ENCODE results near the gene SLC17A7.

Gene SLC17A7

GRCh38 chr19:49409441-49410029 lies 31.8 kb downstream of the SLC17A7 start:
- no peaks in the 10 kb centered on the region for H3K9me3 ChIP-seq (ENCODE audit: insufficient read depth, low read depth, low read length)
- H2BK12ac ChIP-seq (ENCODE audit: low read length) = no peak overlapping the region
- no peaks in the 10 kb centered on the region for H3K79me2 ChIP-seq (ENCODE audit: control insufficient read depth, insufficient read depth, low read length, poor library complexity)
- no peak overlapping the region for H4K91ac ChIP-seq (ENCODE audit: low read depth, low read length)
- no peak for DNase-seq
- H2AFZ ChIP-seq (ENCODE audit: insufficient read depth, low read length, poor library complexity) = no peak overlapping the region
- no peak overlapping the region for H3K4me3 ChIP-seq (ENCODE audit: low read depth, low read length)
- no peak overlapping the region for H3K4me2 ChIP-seq (ENCODE audit: low read length)
- H3K18ac ChIP-seq (ENCODE audit: low read length) = no peak overlapping the region
- H2BK120ac ChIP-seq (ENCODE audit: insufficient read depth, low read length, poor library complexity) = no peak overlapping the region
- no peak overlapping the region for H3K23ac ChIP-seq (ENCODE audit: low read length)
- H2BK5ac ChIP-seq (ENCODE audit: low read depth, low read length, poor library complexity) = no peak overlapping the region
- H3K4ac ChIP-seq (ENCODE audit: low read depth, low read length) = no peak overlapping the region
- H4K8ac ChIP-seq (ENCODE audit: low read depth, low read length) = no peak overlapping the region
- no peaks in the 10 kb centered on the region for H3K36me3 ChIP-seq (ENCODE audit: control insufficient read depth in 1 of 2, insufficient read depth in 2 of 2, low read length in 2 of 2)
- H2AK5ac ChIP-seq (ENCODE audit: low read length) = no peak overlapping the region
- no peaks in the 10 kb centered on the region for H3K79me1 ChIP-seq (ENCODE audit: low read length)
- no peak overlapping the region for H3K27ac ChIP-seq (ENCODE audit: low read depth, low read length)
- no peak overlapping the region for H3K9ac ChIP-seq (ENCODE audit: low read length)
- no CpG with 5 or more reads among the region's 5 CpGs for WGBS (ENCODE audit: extremely low coverage, insufficient coverage, insufficient read length)
- no peak overlapping the region for H3K14ac ChIP-seq (ENCODE audit: low read length)
- peaks cover 0 to 3% of the 10 kb centered on the region in 2 experiments for H3K4me1 ChIP-seq (ENCODE audit: control insufficient read depth in 1 of 2, insufficient read depth in 2 of 2, low read length in 2 of 2)
- no peaks in the 10 kb centered on the region for H3K27me3 ChIP-seq (ENCODE audit: insufficient read depth, low read length)
- no peak overlapping the region for H4K12ac ChIP-seq (ENCODE audit: low read depth, low read length)

DNA sequence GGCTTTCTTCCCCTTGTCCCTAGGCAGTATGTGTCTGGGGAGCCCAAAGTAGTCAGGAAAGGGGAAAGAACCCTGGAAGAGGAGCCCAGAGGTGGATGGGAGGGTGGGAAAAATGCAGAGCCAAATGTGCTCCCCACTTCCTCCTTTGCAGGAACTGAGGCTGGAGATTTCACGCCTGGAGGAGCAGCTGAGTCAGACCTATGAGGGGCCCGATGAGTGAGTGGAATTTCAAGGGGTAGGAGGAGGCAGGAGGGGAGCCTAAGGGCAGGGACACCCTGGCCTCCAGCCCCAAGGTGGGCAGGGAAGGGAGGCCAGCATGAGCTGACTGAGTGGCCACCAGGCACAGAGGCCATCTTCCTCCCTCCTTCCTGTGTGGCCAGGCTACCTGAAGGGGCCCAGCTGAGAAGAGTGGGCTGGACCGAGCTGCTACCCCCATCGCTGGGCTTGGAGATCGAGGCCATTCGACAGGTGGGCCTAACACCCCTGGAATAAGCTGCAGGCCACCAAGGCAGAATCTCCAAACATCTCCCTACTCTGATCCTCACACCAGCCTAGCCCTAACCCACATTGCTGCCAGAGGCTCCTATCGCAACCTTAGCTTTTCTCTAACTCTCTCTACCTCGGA lies 32.4 kb downstream of the SLC17A7 start:
- H2BK120ac ChIP-seq (ENCODE audit: insufficient read depth, low read length, poor library complexity) = no peak overlapping the region
- H4K8ac ChIP-seq (ENCODE audit: low read depth, low read length) = no peak overlapping the region
- H3K23ac ChIP-seq (ENCODE audit: low read length) = no peak overlapping the region
- H2AFZ ChIP-seq (ENCODE audit: insufficient read depth, low read length, poor library complexity) = no peak overlapping the region
- H3K27me3 ChIP-seq (ENCODE audit: insufficient read depth, low read length) = no peaks in the 10 kb centered on the region
- no peak overlapping the region for H2AK5ac ChIP-seq (ENCODE audit: low read length)
- peaks cover 0 to 6% of the 10 kb centered on the region in 2 experiments for H3K4me1 ChIP-seq (ENCODE audit: control insufficient read depth in 1 of 2, insufficient read depth in 2 of 2, low read length in 2 of 2)
- H3K79me2 ChIP-seq (ENCODE audit: control insufficient read depth, insufficient read depth, low read length, poor library complexity) = no peaks in the 10 kb centered on the region
- H3K9me3 ChIP-seq (ENCODE audit: insufficient read depth, low read depth, low read length) = peaks cover 2% of the 10 kb centered on the region
- H3K18ac ChIP-seq (ENCODE audit: low read length) = no peak overlapping the region
- no peak overlapping the region for H3K9ac ChIP-seq (ENCODE audit: low read length)
- WGBS (ENCODE audit: extremely low coverage, insufficient coverage, insufficient read length) = no CpG with 5 or more reads among the region's 8 CpGs
- no peak overlapping the region for H3K4me2 ChIP-seq (ENCODE audit: low read length)
- H2BK12ac ChIP-seq (ENCODE audit: low read length) = no peak overlapping the region
- H3K4ac ChIP-seq (ENCODE audit: low read depth, low read length) = no peak overlapping the region
- no peaks in the 10 kb centered on the region for H3K79me1 ChIP-seq (ENCODE audit: low read length)
- no peak overlapping the region for H4K91ac ChIP-seq (ENCODE audit: low read depth, low read length)
- no peak overlapping the region for H3K4me3 ChIP-seq (ENCODE audit: low read depth, low read length)
- no peak for DNase-seq
- no peak overlapping the region for H2BK5ac ChIP-seq (ENCODE audit: low read depth, low read length, poor library complexity)
- H3K27ac ChIP-seq (ENCODE audit: low read depth, low read length) = no peak overlapping the region
- H3K14ac ChIP-seq (ENCODE audit: low read length) = no peak overlapping the region
- no peaks in the 10 kb centered on the region for H3K36me3 ChIP-seq (ENCODE audit: control insufficient read depth in 1 of 2, insufficient read depth in 2 of 2, low read length in 2 of 2)
- no peak overlapping the region for H4K12ac ChIP-seq (ENCODE audit: low read depth, low read length)

DNA sequence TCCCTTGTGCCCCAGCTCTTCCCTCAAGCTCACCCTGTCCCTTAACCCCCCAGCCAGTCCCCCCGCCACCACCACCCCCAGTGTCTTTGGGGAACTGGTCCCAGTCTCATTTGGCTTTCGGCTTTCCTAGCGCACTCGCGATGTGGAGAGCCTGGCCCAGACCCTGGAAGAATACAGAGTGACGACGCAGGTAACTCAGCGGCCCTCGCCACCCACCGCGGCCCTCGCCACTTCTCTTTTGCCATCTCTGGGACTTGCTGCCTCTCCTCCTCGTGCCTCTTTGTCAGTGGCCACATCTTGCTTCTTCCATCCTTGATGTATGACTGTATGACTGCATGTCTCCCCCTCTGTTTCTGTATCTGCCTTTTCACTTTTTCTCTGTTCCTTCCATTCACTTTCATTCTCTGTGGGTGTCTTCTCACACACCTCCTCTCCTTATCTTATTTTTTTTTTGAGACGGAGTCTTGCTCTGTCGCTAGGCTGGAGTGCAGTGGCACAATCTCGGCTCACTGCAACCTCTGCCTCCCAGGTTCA lies 33.8 kb downstream of the SLC17A7 start:
- no peaks in the 10 kb centered on the region for H3K27me3 ChIP-seq (ENCODE audit: insufficient read depth, low read length)
- DNase-seq = no peak
- H2AK5ac ChIP-seq (ENCODE audit: low read length) = no peak overlapping the region
- H2BK5ac ChIP-seq (ENCODE audit: low read depth, low read length, poor library complexity) = no peak overlapping the region
- H3K14ac ChIP-seq (ENCODE audit: low read length) = no peak overlapping the region
- no peak overlapping the region for H3K18ac ChIP-seq (ENCODE audit: low read length)
- H3K79me1 ChIP-seq (ENCODE audit: low read length) = no peaks in the 10 kb centered on the region
- WGBS (ENCODE audit: extremely low coverage, insufficient coverage, insufficient read length) = no CpG with 5 or more reads among the region's 16 CpGs
- H4K8ac ChIP-seq (ENCODE audit: low read depth, low read length) = no peak overlapping the region
- no peak overlapping the region for H3K4ac ChIP-seq (ENCODE audit: low read depth, low read length)
- no peak overlapping the region for H3K27ac ChIP-seq (ENCODE audit: low read depth, low read length)
- H3K4me3 ChIP-seq (ENCODE audit: low read depth, low read length) = no peak overlapping the region
- H3K23ac ChIP-seq (ENCODE audit: low read length) = no peak overlapping the region
- H2AFZ ChIP-seq (ENCODE audit: insufficient read depth, low read length, poor library complexity) = no peak overlapping the region
- no peaks in the 10 kb centered on the region for H3K36me3 ChIP-seq (ENCODE audit: control insufficient read depth in 1 of 2, insufficient read depth in 2 of 2, low read length in 2 of 2)
- no peak overlapping the region for H3K9ac ChIP-seq (ENCODE audit: low read length)
- no peak overlapping the region for H4K12ac ChIP-seq (ENCODE audit: low read depth, low read length)
- H3K9me3 ChIP-seq (ENCODE audit: insufficient read depth, low read depth, low read length) = peaks cover 3% of the 10 kb centered on the region
- peaks cover 4 to 8% of the 10 kb centered on the region in 2 experiments for H3K4me1 ChIP-seq (ENCODE audit: control insufficient read depth in 1 of 2, insufficient read depth in 2 of 2, low read length in 2 of 2)
- no peak overlapping the region for H2BK120ac ChIP-seq (ENCODE audit: insufficient read depth, low read length, poor library complexity)
- H3K79me2 ChIP-seq (ENCODE audit: control insufficient read depth, insufficient read depth, low read length, poor library complexity) = no peaks in the 10 kb centered on the region
- H2BK12ac ChIP-seq (ENCODE audit: low read length) = no peak overlapping the region
- H4K91ac ChIP-seq (ENCODE audit: low read depth, low read length) = no peak overlapping the region
- H3K4me2 ChIP-seq (ENCODE audit: low read length) = no peak overlapping the region

GRCh38 chr19:49407079-49407478 lies 34.2 kb downstream of the SLC17A7 start:
- Histone ChIP-seq H3K18ac (ENCODE audit: low read length) (no peak overlapping the region), H4K91ac (ENCODE audit: low read depth, low read length) (no peak overlapping the region), H3K23ac (ENCODE audit: low read length) (no peak overlapping the region), H3K14ac (ENCODE audit: low read length) (no peak overlapping the region), H2BK120ac (ENCODE audit: insufficient read depth, low read length, poor library complexity) (no peak overlapping the region), H2AFZ (ENCODE audit: insufficient read depth, low read length, poor library complexity) (no peak overlapping the region), H2AK5ac (ENCODE audit: low read length) (no peak overlapping the region), H3K4me2 (ENCODE audit: low read length) (no peak overlapping the region), H3K79me2 (ENCODE audit: control insufficient read depth, insufficient read depth, low read length, poor library complexity) (no peaks in the 10 kb centered on the region), H3K27me3 (ENCODE audit: insufficient read depth, low read length) (no peaks in the 10 kb centered on the region), H3K27ac (ENCODE audit: low read depth, low read length) (no peak overlapping the region), H3K4me3 (ENCODE audit: low read depth, low read length) (no peak overlapping the region), H3K9ac (ENCODE audit: low read length) (no peak overlapping the region), H3K79me1 (ENCODE audit: low read length) (no peaks in the 10 kb centered on the region), H3K4ac (ENCODE audit: low read depth, low read length) (no peak overlapping the region), H2BK12ac (ENCODE audit: low read length) (no peak overlapping the region), H3K36me3 (ENCODE audit: control insufficient read depth in 1 of 2, insufficient read depth in 2 of 2, low read length in 2 of 2) (no peaks in the 10 kb centered on the region), H3K9me3 (ENCODE audit: insufficient read depth, low read depth, low read length) (peaks cover 3% of the 10 kb centered on the region), H4K12ac (ENCODE audit: low read depth, low read length) (no peak overlapping the region), H3K4me1 (ENCODE audit: control insufficient read depth in 1 of 2, insufficient read depth in 2 of 2, low read length in 2 of 2) (peaks cover 4 to 8% of the 10 kb centered on the region in 2 experiments), H4K8ac (ENCODE audit: low read depth, low read length) (no peak overlapping the region), H2BK5ac (ENCODE audit: low read depth, low read length, poor library complexity) (no peak overlapping the region)
- WGBS (ENCODE audit: extremely low coverage, insufficient coverage, insufficient read length) = no CpG with 5 or more reads among the region's 7 CpGs
- no peak for DNase-seq

All from trophoblast cell (in vitro differentiated cells and primary cell).